SK-N-SH treated with all-trans-retinoic acid at 6 μM for 48 hours (cell line): ENCODE results near the gene PCA3.

Source experiments
- ARNTL ChIP-seq: fragments of 450-650 bp; formaldehyde crosslinking; IDR thresholded peaks from 2 replicates; pipeline ENCODE4 v1.5.0; 2020; ENCODE audit warnings: low read depth, mild to moderate bottlenecking, moderate library complexity, borderline replicate concordance
- GLIS3 ChIP-seq: fragments of 250-450 bp; sonication (Bioruptor Pico); IDR thresholded peaks from 2 replicates; pipeline ENCODE4 v1.5.0; 2020; ENCODE audit warnings: mild to moderate bottlenecking, moderate library complexity
- ISL1 ChIP-seq: fragments of 250-450 bp; sonication (Bioruptor Pico); IDR thresholded peaks from 2 replicates; pipeline ENCODE4 v2.1.2; 2022; ENCODE audit warnings: mild to moderate bottlenecking, moderate library complexity
- OSR1 ChIP-seq: fragments of 250-450 bp; sonication (Bioruptor Pico); IDR thresholded peaks from 2 replicates; pipeline ENCODE4 v1.8.0; 2022; ENCODE audit warnings: moderate library complexity, mild to moderate bottlenecking, inconsistent platforms
- PPARA ChIP-seq: fragments of 250-450 bp; sonication (Bioruptor Pico); IDR thresholded peaks from 2 replicates; pipeline ENCODE4 v1.5.0; 2020; ENCODE audit warnings: mild to moderate bottlenecking, borderline replicate concordance
- RARB ChIP-seq: fragments of 250-450 bp; sonication (Bioruptor Pico); IDR thresholded peaks from 2 replicates; pipeline ENCODE4 v1.8.0; 2021; ENCODE audit warnings: mild to moderate bottlenecking, moderate library complexity
- SNAI2 ChIP-seq: fragments of 250-450 bp; sonication (Bioruptor Pico); IDR thresholded peaks from 2 replicates; pipeline ENCODE4 v1.5.0; 2020; ENCODE audit warnings: mild to moderate bottlenecking, moderate library complexity
- TCF4 ChIP-seq: fragments of 250-450 bp; sonication (Bioruptor Pico); IDR thresholded peaks from 2 replicates; pipeline ENCODE4 v1.8.0; 2021; ENCODE audit warnings: mild to moderate bottlenecking, moderate library complexity, borderline replicate concordance
- TOX ChIP-seq: fragments of 250-450 bp; sonication (Bioruptor Pico); IDR thresholded peaks from 2 replicates; pipeline ENCODE4 v1.8.0; 2021; ENCODE audit warnings: mild to moderate bottlenecking, moderate library complexity, borderline replicate concordance
- ZC3H10 ChIP-seq: fragments of 250-450 bp; sonication (Bioruptor Pico); IDR thresholded peaks from 2 replicates; pipeline ENCODE4 v1.5.1; 2021; ENCODE audit warnings: mild to moderate bottlenecking, moderate library complexity
- ZFP3 ChIP-seq: fragments of 250-450 bp; sonication (Bioruptor Pico); IDR thresholded peaks from 2 replicates; pipeline ENCODE4 v1.5.0; 2020; ENCODE audit warnings: mild to moderate bottlenecking, moderate library complexity
- ZNF8 ChIP-seq: fragments of 450-650 bp; formaldehyde crosslinking; IDR thresholded peaks from 2 replicates; pipeline ENCODE4 v1.5.0; 2020; ENCODE audit warnings: mild to moderate bottlenecking, moderate library complexity
- TF ChIP-seq, protein P1 (sequence below): fragments of 250-450 bp; sonication (Bioruptor Pico); IDR thresholded peaks from 2 replicates; pipeline ENCODE4 v1.8.0; 2020; ENCODE audit warnings: mild to moderate bottlenecking, moderate library complexity, borderline replicate concordance
- TF ChIP-seq, protein P2 (sequence below): fragments of 250-450 bp; sonication (Bioruptor Pico); IDR thresholded peaks from 2 replicates; pipeline ENCODE4 v1.5.0; 2020; ENCODE audit warnings: mild to moderate bottlenecking, moderate library complexity

DNA sequence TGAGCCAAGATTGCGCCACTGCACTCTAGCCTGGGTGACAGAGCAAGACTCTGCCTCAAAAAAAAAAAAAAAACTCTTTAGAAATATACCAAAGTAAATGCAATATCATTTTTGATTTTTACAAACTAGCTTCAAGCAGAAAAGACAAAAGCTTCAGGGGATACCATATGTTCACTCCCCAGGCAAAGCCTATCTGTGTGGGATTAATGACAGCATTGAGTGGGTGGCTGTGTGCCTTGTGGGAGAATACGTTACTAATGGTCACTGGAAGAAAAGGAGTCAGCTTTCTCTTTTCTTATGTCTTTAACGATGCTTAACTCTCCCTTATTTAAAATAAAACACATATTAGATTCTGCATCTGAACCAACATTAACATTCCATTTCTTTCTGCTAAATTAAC lies 1.9 kb downstream of the PCA3 start:
- TF ChIP-seq ZC3H10 (no peak), ZFP3 (no peak), TOX (no peak), SNAI2 (no peak), GLIS3 (CRISPR knock-in tag) (no peak), TCF4 (CRISPR knock-in tag) (no peak), PPARA (CRISPR knock-in tag) (no peak), ARNTL (no peak), ISL1 (CRISPR knock-in tag) (no peak), OSR1 (CRISPR knock-in tag) (no peak), ZNF8 (CRISPR knock-in tag) (no peak), RARB (CRISPR knock-in tag) (no peak)
- TF ChIP-seq, protein P1, sequence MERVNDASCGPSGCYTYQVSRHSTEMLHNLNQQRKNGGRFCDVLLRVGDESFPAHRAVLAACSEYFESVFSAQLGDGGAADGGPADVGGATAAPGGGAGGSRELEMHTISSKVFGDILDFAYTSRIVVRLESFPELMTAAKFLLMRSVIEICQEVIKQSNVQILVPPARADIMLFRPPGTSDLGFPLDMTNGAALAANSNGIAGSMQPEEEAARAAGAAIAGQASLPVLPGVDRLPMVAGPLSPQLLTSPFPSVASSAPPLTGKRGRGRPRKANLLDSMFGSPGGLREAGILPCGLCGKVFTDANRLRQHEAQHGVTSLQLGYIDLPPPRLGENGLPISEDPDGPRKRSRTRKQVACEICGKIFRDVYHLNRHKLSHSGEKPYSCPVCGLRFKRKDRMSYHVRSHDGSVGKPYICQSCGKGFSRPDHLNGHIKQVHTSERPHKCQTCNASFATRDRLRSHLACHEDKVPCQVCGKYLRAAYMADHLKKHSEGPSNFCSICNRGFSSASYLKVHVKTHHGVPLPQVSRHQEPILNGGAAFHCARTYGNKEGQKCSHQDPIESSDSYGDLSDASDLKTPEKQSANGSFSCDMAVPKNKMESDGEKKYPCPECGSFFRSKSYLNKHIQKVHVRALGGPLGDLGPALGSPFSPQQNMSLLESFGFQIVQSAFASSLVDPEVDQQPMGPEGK (CRISPR knock-in tag): no peak
- TF ChIP-seq, protein P2, sequence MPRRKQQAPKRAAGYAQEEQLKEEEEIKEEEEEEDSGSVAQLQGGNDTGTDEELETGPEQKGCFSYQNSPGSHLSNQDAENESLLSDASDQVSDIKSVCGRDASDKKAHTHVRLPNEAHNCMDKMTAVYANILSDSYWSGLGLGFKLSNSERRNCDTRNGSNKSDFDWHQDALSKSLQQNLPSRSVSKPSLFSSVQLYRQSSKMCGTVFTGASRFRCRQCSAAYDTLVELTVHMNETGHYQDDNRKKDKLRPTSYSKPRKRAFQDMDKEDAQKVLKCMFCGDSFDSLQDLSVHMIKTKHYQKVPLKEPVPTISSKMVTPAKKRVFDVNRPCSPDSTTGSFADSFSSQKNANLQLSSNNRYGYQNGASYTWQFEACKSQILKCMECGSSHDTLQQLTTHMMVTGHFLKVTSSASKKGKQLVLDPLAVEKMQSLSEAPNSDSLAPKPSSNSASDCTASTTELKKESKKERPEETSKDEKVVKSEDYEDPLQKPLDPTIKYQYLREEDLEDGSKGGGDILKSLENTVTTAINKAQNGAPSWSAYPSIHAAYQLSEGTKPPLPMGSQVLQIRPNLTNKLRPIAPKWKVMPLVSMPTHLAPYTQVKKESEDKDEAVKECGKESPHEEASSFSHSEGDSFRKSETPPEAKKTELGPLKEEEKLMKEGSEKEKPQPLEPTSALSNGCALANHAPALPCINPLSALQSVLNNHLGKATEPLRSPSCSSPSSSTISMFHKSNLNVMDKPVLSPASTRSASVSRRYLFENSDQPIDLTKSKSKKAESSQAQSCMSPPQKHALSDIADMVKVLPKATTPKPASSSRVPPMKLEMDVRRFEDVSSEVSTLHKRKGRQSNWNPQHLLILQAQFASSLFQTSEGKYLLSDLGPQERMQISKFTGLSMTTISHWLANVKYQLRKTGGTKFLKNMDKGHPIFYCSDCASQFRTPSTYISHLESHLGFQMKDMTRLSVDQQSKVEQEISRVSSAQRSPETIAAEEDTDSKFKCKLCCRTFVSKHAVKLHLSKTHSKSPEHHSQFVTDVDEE (CRISPR knock-in tag): no peak
